Measurements from ENCODE around the gene GRB10. TPM values are rescaled to one million over a fixed set of nuclear protein-coding genes. Genes with fewer than 3 reads are reported as not detected.
A peak's percentile ranks its signal among the peaks of the same experiment; 100 is the strongest.

The GRB10 gene
- total RNA-seq, 1 donor from 2014 or later, result 51.8 TPM

DNA sequence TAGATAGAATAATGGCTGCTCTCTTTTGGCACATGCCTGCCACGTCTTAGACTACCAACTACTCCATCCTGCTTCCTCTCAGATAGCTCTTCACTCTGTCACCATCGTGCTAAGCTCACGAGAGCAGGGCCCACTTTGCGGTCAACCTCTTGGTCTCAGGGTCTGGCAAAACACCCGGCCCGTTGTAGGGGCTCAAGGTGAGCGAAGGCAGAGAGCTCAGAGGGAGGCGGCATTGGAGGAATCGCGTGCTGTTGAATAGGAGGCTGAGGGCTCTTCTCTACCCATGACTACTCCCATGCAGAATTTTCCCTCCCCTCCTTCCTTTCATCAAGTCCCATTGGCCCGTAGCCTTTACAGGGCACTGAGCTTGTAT, 116.6 kb downstream of the GRB10 start:
- DNase-seq (ENCODE audit: low spot score), result no peak
- intact Hi-C loops (cut with DNase I), result no loop called here

GRCh38 chr7:50665403-50666123, 117.1 kb downstream of the GRB10 start:
- DNase-seq (ENCODE audit: low spot score), result no peak
- intact Hi-C loops (cut with DNase I), result no loop called here

DNA sequence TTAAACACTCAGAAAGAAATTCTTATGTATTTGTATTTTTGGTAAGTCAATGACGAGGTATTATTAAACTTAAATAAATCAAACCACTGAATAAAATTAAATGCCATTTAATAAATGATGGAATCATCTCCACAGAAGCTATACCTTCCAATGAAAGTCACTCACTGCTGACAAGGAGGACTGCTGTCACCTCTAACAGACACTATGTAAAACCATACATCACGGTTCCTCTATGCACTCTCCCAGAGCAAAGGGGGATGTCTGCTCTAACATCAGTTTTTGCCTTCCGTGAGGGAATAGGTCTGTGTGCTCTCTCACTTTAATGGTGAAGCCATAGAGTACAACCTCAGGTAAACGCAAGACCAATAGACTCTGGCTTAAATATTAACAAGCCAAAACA, 117.8 kb downstream of the GRB10 start:
- intact Hi-C loops (cut with DNase I), result no loop called here

DNA sequence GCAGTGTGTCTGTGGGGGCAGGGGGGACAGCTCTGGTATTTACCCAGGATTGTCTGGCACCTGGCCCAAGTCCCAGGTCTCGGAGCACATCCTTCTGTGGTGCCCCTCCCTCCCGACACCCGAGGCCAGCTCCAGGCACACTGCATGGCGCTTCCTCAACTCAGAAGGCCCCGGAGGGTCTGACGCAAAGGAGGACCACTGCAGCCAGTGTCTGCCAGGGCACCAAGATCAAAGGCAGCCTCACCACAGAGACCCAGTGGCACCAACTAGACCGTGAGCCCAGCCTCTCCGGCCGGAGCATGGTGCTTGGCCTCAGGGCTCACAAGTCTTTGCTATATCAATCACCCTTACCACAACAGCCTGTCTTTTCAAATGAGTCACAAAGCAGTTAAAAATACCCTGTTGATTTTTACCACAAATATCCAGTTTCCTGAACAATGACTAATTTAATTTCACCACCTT, 118.2 kb downstream of the GRB10 start:
- intact Hi-C loops (cut with DNase I), result no loop called here
- DNase-seq (ENCODE audit: low spot score), result no peak

More for the DNA sequence above, 117.8 kb downstream of the GRB10 start:
- no peak for DNase-seq (ENCODE audit: low spot score)

DNA sequence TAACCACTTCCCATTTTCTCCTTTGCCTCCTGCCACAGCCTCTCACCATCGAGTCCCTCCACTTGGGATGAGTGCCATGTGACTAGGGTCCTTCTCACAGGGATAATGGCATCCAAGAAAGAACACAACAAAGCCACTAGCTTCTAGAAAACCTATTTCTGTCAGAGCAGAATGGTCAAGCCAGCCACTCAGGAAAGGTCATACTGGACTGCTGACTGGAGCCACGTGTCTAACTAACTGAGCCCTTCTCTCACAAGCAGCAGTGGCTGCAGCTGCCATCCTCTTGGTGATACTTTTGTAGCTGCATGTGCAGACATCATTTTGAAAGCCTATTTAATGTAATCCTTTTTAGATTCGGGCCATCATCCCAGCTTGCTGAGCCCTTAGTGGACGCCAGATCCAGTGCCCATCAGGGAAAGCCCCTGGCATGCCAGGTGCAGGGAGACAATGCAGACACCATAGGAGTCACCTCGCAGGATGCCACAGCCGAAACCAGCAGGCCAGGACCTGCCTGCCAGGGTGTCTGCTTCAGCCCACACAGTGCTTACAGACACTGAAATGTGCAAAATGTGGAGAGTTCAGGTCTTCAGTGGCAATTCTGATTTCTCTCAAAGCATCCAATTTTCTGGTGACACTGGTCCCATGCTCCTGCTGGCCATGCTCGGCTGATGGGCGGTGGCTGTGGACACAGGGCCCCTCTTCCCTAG, 119.1 kb downstream of the GRB10 start:
- intact Hi-C loops (cut with DNase I), result no loop called here
- no peak for DNase-seq (ENCODE audit: low spot score)

- intact Hi-C loops (cut with DNase I), result no loop called here
- DNase-seq (ENCODE audit: low spot score), result no peak
Observed at GRCh38 chr7:50662996-50663395, 119.7 kb downstream of the GRB10 start.

DNA sequence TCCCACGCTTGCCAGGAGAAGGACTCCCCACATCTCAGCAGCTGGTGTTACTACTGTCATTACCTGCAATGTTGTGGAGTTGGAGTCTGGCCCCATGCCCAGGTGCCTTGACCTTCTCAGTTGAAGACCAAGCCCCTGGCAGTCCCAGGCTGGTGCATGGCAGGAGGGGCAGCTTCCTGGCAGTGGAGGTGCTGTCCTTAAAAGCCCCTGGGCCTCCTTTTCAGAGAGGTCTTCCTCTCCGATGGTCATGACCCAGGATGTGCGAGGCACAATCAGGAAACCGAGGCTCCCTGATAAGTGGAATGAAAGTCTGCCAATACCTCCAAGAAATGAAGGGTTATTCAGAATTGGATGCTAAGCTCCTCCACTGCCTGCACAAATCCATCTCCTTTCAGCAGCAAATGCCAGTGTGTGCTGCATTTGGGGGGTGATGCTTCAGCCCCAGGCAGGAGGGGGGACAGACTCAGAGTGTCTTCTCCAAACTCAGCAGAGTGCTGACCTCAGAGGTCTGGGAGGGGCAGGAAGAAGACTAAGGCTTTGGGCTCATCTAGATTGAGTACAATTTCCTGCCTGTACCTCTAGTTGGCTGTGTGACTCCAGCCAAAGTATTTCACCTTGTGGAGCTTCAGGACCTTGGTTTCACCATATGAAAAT, 120.5 kb downstream of the GRB10 start:
- intact Hi-C loops (cut with DNase I), result no loop called here
- DNase-seq (ENCODE audit: low spot score), result no peak

DNA sequence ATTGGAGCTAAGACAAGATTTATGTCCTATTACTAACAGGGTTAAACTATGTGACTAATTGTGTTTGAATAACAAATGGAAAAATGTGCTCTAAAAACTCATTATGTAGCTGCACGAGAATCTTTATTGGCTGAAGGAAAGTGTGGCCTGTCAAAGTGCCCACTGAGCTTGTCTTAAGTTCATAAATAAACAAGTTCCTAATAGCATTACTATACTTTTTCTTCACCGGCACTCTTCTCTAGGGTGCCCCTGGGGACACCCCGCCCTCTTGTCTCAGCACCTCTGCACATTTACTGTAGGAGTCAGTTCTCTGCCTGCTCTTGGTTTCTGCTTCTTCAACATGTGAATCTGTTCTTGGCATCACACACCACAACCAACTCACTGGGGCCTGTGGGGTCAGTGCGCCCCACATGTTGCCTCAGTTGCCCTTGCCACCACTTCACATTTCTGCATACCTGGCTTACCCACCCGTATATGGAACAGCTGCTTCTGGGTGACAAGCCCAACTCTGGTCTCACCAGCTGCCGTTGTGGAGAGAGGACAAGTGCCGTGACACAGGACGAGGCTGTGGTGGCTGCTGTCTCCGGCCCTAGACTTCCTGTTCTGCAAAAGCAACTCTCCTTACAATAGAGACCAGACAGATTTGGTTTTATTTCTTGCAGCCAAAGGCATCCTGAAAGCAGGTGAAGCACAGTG, 121.2 kb downstream of the GRB10 start:
- DNase-seq (ENCODE audit: low spot score), result no peak
- intact Hi-C loops (cut with DNase I), result no loop called here

DNA sequence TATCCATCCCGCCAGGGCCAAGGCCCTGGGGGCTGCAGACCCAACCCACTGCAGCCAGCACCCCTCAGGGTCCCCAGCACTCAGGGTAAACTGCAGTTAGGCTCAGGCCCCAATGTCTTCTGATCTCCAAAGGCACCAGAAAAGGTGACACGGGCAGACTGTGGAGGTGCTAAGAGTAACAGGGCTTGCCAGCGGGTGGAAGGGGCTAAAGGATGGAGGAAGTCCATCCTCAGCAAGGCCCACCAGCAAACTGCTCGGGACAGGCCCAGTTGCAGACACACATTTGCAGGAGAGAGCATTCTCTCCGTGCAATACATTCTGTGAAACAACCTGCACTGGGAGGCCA, 121.9 kb downstream of the GRB10 start:
- intact Hi-C loops (cut with DNase I), result no loop called here
- DNase-seq (ENCODE audit: low spot score), result no peak

DNA sequence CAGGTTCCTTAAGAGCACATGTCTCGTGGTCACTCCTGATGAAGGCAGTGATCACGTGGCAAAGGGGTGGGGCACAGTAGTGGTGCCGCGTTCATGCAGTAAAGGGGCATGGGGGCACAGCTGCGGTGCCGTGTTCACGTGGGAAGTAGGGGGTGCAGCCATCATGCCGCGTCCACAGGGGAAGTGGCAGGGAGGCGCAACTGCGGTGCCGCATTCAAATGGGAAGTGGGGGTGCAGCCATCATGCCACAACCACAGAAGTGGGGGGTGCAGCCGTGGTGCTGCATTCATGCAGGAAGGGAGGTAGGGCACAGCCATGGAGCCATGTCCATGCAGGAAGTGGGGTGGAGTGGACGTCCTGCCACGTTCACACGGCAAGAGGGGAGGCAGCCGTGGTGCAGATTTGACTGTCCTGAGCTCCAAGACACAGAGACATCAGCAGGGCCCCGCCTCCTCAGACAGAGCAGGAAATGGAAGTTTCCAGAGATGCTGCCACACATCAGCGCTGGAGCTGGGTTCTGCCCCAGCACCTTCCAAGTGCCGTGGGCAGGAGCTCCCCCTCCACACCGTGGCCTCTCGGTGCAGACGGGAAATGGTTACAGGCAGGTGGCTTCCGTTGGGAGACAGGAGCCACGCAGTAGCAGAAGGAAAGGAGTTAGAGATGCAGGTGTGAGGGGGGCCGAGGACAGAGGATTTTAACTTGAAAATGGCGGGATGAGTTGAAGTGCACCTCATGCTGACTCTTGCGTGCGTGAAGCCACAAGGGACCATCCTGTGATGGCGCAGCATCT, 122.5 kb downstream of the GRB10 start:
- intact Hi-C loops (cut with DNase I), result no loop called here
- peak; percentile 84 for DNase-seq (ENCODE audit: low spot score)

DNA sequence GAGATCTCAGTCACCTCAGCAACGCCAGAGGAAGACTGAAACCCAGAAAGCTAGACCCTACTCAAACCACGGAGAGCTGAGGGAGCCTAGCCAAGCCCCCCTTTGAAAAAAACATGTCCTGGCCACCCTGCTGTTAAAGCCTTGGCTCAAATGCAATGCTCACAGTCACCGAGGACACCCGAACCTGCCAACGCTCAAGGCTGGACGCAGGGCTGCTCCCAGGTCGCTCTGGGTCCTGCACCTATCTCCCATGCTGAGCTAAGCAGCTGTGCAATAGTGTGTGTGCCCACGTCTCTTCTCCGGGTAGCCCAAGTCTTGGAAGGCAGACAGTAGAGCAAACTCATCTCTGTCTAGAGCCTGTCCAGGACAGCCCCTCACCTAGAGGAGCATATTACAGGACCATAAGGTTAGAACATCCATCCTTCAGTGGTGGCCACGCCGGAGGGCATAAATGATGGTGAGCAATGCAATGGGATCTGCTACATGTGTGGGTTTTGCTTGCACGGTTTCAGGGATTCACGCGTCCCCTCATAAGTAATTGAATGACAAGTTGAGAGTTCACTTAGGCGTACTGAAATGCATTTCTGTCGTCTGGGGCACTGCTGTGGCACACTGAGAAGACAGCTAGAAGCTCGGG, 123.2 kb downstream of the GRB10 start:
- peak; percentile 57 for DNase-seq (ENCODE audit: low spot score)
- intact Hi-C loops (cut with DNase I), result no loop called here

- intact Hi-C loops (cut with DNase I), result no loop called here
- peak; percentile 44 for DNase-seq (ENCODE audit: low spot score)
Observed at GRCh38 chr7:50658696-50659095, 124.0 kb downstream of the GRB10 start.

GRCh38 chr7:50657912-50658311, 124.8 kb downstream of the GRB10 start:
- intact Hi-C loops (cut with DNase I), result no loop called here
- no peak for DNase-seq (ENCODE audit: low spot score)

DNA sequence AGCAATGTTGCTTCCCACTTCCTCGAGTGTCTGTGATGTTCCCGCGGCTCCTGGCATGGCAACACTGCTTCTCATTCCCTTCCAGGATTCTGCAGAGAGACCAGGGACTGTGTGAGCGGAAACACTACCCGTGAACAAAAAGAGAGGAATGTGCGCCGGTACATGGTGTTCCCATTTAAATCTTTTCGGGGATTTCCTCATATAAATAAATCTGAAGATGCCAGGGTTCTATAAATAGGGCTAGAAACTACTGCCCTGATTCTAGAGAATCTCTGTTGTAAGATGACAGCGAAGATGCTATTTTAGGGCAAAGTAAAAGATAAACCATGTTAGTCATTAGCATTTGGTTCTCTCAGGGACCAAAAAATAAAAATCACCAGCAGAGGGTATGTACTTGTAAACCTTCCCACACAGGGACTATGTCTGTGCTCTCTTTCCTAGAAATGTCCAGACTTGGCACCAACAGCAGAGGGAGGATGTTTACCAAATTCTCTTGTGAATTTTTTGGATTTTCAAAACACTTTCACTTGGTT, 125.3 kb downstream of the GRB10 start:
- intact Hi-C loops (cut with DNase I), result no loop called here
- no peak for DNase-seq (ENCODE audit: low spot score)

DNA sequence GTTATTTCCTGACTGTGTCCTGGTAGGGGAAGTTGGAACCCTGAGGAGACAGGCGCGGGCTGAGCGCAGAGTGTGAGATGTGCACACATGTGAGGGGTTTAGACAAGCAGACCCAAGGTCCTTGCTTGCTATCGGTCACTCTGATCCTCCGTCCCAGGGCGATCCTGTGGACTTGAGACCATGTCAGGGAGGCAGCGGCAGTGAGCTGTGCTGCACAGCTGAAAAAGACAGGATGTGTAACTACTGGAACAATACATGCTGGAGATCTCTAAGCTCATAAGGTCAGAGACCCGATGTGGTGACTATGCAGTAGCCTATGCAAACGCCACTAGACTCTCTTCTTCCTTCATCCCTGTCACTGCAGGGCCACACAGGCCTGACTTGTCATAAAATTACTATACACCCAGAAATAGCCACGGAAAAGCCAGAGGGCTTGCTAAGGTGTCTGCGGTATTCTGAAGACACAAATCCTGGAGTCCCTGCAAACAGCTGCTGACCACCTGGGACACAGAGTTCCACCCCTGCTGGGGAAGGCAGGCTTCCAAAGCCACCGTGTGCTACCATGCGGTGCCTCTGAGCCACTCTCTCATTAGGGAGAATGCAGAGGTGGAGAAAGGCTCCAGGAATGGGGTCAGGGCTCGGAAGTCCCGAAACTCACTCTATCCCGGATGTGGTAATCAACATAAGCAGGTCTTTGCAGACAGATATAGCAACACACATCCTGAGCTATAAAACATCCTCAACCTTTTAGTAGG, 126.4 kb downstream of the GRB10 start:
- intact Hi-C loops (cut with DNase I), result no loop called here
- DNase-seq (ENCODE audit: low spot score), result peak; percentile 75

GRCh38 chr7:50655490-50655889, 127.2 kb downstream of the GRB10 start:
- intact Hi-C loops (cut with DNase I), result no loop called here
- DNase-seq (ENCODE audit: low spot score), result peak; percentile 29

DNA sequence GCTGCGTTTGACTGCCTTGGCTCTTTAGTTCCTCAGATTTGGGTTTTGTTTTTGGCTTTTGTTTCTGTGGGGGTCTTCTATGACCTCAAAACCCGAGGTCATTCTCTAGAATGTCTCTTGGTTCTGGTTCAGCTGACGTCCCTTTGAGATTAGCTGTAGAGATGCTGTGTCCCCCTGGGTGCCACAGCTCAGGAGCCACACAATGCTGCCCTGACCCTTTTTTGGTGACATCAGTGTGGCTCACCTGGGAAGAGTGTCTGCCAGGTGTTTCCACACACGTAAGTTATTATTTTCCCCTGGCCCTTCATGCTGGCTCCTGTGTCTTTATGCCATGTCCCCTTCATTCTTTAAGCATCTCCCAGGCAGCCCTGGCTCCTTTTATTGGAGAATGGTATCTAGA, 127.7 kb downstream of the GRB10 start:
- intact Hi-C loops (cut with DNase I), result no loop called here
- DNase-seq (ENCODE audit: low spot score), result no peak

DNA sequence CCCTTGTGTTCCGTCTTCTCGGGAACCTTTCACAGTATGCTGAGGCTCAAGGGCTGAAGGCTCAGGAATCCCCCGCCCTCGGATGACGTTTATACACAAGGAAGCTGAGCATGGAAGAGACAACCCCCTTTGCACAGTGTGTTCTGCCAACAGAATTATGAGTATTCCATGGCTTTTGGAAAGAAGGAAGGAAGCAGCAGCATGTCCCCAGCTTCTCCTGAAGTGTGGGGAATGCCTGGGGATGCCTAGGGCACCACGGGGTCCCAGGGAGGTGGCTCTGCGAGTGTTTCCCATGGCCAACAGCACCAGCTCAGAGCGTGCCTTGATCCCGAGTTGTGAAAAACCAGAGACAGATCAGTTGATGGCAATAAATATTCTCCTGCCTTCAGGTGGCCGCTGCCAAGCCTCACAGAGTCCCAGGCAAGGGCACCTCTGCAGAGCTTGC, 128.7 kb downstream of the GRB10 start:
- intact Hi-C loops (cut with DNase I), result loop anchor here (5.0 kb wide), 1 partner anchor 413 kb away; no protein-coding TSS in a partner anchor
- DNase-seq (ENCODE audit: low spot score), result peak; percentile 76

Measured in cardiac septum (tissue), 1 donor.